ENCODE data around the gene MYNN. TPM values are rescaled to one million over a fixed set of nuclear protein-coding genes. Genes with fewer than 3 reads are reported as not detected.
A peak's percentile ranks its signal among the peaks of the same experiment; 100 is the strongest.

Gene MYNN
- total RNA-seq, 1 donor from 2014 or later: 23.6 TPM

GRCh38 chr3:169836942-169837275 is 63.7 kb downstream of the MYNN start:
- H2AFZ ChIP-seq (replicated peaks): peak overlapping the region; percentile 89
- no peaks in the 10 kb centered on the region for H3K79me2 ChIP-seq (ENCODE audit: low read depth)
- H3K4me2 ChIP-seq: no peak overlapping the region
- no peak for DNase-seq (ENCODE audit: low spot score)
- H3K27me3 ChIP-seq: no peaks in the 10 kb centered on the region
- TF ChIP-seq EZH2phosphoT487 (IDR thresholded peaks at IDR 0.05) (no peak), EZH2 (IDR thresholded peaks at IDR 0.05) (no peak)
- TF ChIP-seq, protein P1, sequence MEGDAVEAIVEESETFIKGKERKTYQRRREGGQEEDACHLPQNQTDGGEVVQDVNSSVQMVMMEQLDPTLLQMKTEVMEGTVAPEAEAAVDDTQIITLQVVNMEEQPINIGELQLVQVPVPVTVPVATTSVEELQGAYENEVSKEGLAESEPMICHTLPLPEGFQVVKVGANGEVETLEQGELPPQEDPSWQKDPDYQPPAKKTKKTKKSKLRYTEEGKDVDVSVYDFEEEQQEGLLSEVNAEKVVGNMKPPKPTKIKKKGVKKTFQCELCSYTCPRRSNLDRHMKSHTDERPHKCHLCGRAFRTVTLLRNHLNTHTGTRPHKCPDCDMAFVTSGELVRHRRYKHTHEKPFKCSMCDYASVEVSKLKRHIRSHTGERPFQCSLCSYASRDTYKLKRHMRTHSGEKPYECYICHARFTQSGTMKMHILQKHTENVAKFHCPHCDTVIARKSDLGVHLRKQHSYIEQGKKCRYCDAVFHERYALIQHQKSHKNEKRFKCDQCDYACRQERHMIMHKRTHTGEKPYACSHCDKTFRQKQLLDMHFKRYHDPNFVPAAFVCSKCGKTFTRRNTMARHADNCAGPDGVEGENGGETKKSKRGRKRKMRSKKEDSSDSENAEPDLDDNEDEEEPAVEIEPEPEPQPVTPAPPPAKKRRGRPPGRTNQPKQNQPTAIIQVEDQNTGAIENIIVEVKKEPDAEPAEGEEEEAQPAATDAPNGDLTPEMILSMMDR (IDR thresholded peaks at IDR 0.05): no peak
- Mint-ChIP-seq H3K36me3 (no peaks in the 10 kb centered on the region), H3K4me1 (peaks cover 14% of the 10 kb centered on the region), H3K27me3 (ENCODE audit: insufficient read depth, low read depth) (no peaks in the 10 kb centered on the region), H3K27ac (peak overlapping the region; percentile 76), H3K4me3 (no peak overlapping the region), H3K9me3 (no peaks in the 10 kb centered on the region)
- H3K4me1 ChIP-seq: no peaks in the 10 kb centered on the region
- H3F3A ChIP-seq (ENCODE audit: low read depth): no peaks in the 10 kb centered on the region
- H3K4me3 ChIP-seq: no peak overlapping the region
- no peaks in the 10 kb centered on the region for H3K36me3 ChIP-seq
- H3K9ac ChIP-seq: no peak overlapping the region
- H4K20me1 ChIP-seq (ENCODE audit: low read depth): no peaks in the 10 kb centered on the region
- H3K27ac ChIP-seq: no peak overlapping the region
- H3K9me3 ChIP-seq (ENCODE audit: low read depth): no peaks in the 10 kb centered on the region

- Mint-ChIP-seq H3K4me1 (peaks cover 14% of the 10 kb centered on the region), H3K27ac (no peak overlapping the region), H3K27me3 (ENCODE audit: insufficient read depth, low read depth) (no peaks in the 10 kb centered on the region), H3K4me3 (no peak overlapping the region), H3K36me3 (no peaks in the 10 kb centered on the region), H3K9me3 (no peaks in the 10 kb centered on the region)
- H2AFZ ChIP-seq (replicated peaks): no peak overlapping the region
- no peaks in the 10 kb centered on the region for H3K36me3 ChIP-seq
- no peak overlapping the region for H3K4me2 ChIP-seq
- no peaks in the 10 kb centered on the region for H4K20me1 ChIP-seq (ENCODE audit: low read depth)
- no peaks in the 10 kb centered on the region for H3F3A ChIP-seq (ENCODE audit: low read depth)
- no peak overlapping the region for H3K9ac ChIP-seq
- TF ChIP-seq EZH2phosphoT487 (IDR thresholded peaks at IDR 0.05) (no peak), EZH2 (IDR thresholded peaks at IDR 0.05) (no peak)
- TF ChIP-seq, protein P1 (IDR thresholded peaks at IDR 0.05): no peak
- no peak overlapping the region for H3K27ac ChIP-seq
- no peaks in the 10 kb centered on the region for H3K27me3 ChIP-seq
- no peaks in the 10 kb centered on the region for H3K9me3 ChIP-seq (ENCODE audit: low read depth)
- H3K79me2 ChIP-seq (ENCODE audit: low read depth): no peaks in the 10 kb centered on the region
- no peaks in the 10 kb centered on the region for H3K4me1 ChIP-seq
- no peak for DNase-seq (ENCODE audit: low spot score)
- no peak overlapping the region for H3K4me3 ChIP-seq
These were observed 65.4 kb downstream of the MYNN start for GRCh38 chr3:169838511-169839030.

Other genes starting within 250 kb of the MYNN start
- 5.2 and 7.8 TPM in 2 replicates for gene MECOM, start 109.7 kb upstream of the MYNN start, total RNA-seq (ENCODE audit: low replicate concordance)
- gene TERC, start 8.3 kb upstream of the MYNN start, total RNA-seq (ENCODE audit: low replicate concordance): 47.5 and 119 TPM in 2 replicates
- gene ACTRT3, start 3.8 kb upstream of the MYNN start, total RNA-seq (ENCODE audit: low replicate concordance): 0.31 and 0.34 TPM in 2 replicates
- not detected in 2 replicates for gene LRRIQ4, start 39.5 kb downstream of the MYNN start, total RNA-seq (ENCODE audit: low replicate concordance)
- gene LRRC34, start 39.5 kb downstream of the MYNN start, total RNA-seq (ENCODE audit: low replicate concordance): 12.5 and 54.8 TPM in 2 replicates
- not detected in 2 replicates for gene LRRC31, start 96.5 kb downstream of the MYNN start, total RNA-seq (ENCODE audit: low replicate concordance)
- gene SAMD7, start 138.2 kb downstream of the MYNN start, total RNA-seq (ENCODE audit: low replicate concordance): not detected in 2 replicates
- 22.0 and 34.8 TPM in 2 replicates for gene SEC62, start 193.4 kb downstream of the MYNN start, total RNA-seq (ENCODE audit: low replicate concordance)

All from neural progenitor cell (in vitro differentiated cells).